H1 (cell line): ENCODE data around the gene MRPS12. TPM values are rescaled to one million over a fixed set of nuclear protein-coding genes. Genes with fewer than 3 reads are reported as not detected.

Experiments used
- CTCF ChIA-PET: fragments of 300-600 bp; sonication (Branson Sonifier 250); formaldehyde crosslinking; loops from one replicate; lab custom pipeline; 2021; ENCODE audit not compliant: partially characterized antibody; lab: Charles Lee
- POLR2A ChIA-PET: fragments of 300-600 bp; sonication (Branson Sonifier 250); formaldehyde crosslinking; loops from one replicate; lab custom pipeline; 2021; ENCODE audit warnings: inconsistent platforms; ENCODE audit not compliant: partially characterized antibody; lab: Charles Lee
- DNase-seq, 2 experiments: peaks; one replicate each; pipeline versions ENCODE4 v3.0.0 to v3.0.0-alpha.2; 2010 to 2022; ENCODE audit warnings: low spot score in 2 of 2, low read depth in 1 of 2, mixed read lengths in 1 of 2
- FAIRE-seq: peaks from 2 replicates; lab custom pipeline; 2011; peaks lifted over from hg19 to GRCh38; lab: Jason Lieb, UNC
- H2AFZ ChIP-seq: 2 replicates; pipeline ENCODE4 v1.8.1; 2012; ENCODE audit warnings: low read length, inconsistent platforms
- H2AK5ac ChIP-seq: 2 replicates; pipeline ENCODE4 v1.6.1; 2013; ENCODE audit warnings: low read depth, low read length
- H2BK120ac ChIP-seq: replicated peaks from 2 replicates; pipeline ENCODE3; 2013; ENCODE audit warnings: low read depth, low read length, inconsistent platforms
- H2BK12ac ChIP-seq: 2 replicates; pipeline ENCODE4 v1.6.1; 2013; ENCODE audit warnings: low read depth, low read length
- H2BK15ac ChIP-seq: 2 replicates; pipeline ENCODE4 v1.6.1; 2013; ENCODE audit warnings: low read length
- H2BK20ac ChIP-seq: 2 replicates; pipeline ENCODE4 v1.6.1; 2013; ENCODE audit warnings: low read length
- H2BK5ac ChIP-seq: 2 replicates; pipeline ENCODE4 v1.6.1; 2013; ENCODE audit warnings: low read depth, low read length
- H3K14ac ChIP-seq: 2 replicates; pipeline ENCODE4 v1.6.1; 2013; ENCODE audit warnings: inconsistent platforms; ENCODE audit not compliant: insufficient read length
- H3K18ac ChIP-seq: 2 replicates; pipeline ENCODE4 v1.6.1; 2013; ENCODE audit warnings: low read length; ENCODE audit errors: extremely low read depth
- H3K23ac ChIP-seq: 2 replicates; pipeline ENCODE4 v1.6.1; 2013; ENCODE audit warnings: inconsistent platforms; ENCODE audit not compliant: insufficient read length
- H3K23me2 ChIP-seq: 2 replicates; pipeline ENCODE4 v1.6.1; 2013; ENCODE audit warnings: low read depth, low read length
- H3K27ac ChIP-seq: 2 replicates; pipeline ENCODE4 v1.6.1; 2011; ENCODE audit warnings: low read depth, low read length, inconsistent platforms
- H3K27me3 ChIP-seq, 4 experiments: replicated peaks in 1 of 4; 1 replicate in 1 of 4; 2 replicates in 3 of 4; pipeline versions ENCODE4 v1.6.1 to v1.8.1; 2011 to 2013; ENCODE audit warnings: low read length in 3 of 4, mild to moderate bottlenecking in 3 of 4, inconsistent platforms in 2 of 4, mixed read lengths in 2 of 4, moderate library complexity in 1 of 4; ENCODE audit not compliant: control insufficient read depth in 3 of 4, insufficient read depth in 3 of 4; ENCODE audit errors: extremely low read depth in 1 of 4
- H3K36me3 ChIP-seq, 4 experiments: 2 replicates each; pipeline versions ENCODE4 v1.6.1 to v1.8.1; 2011 to 2013; ENCODE audit warnings: mild to moderate bottlenecking in 4 of 4, low read length in 3 of 4, moderate library complexity in 2 of 4, control low read depth in 1 of 4, inconsistent platforms in 1 of 4; ENCODE audit not compliant: insufficient read depth in 4 of 4, control insufficient read depth in 2 of 4
- H3K4ac ChIP-seq: replicated peaks from 2 replicates; pipeline ENCODE3; 2013; ENCODE audit warnings: low read length, low read depth, mixed read lengths, inconsistent platforms; ENCODE audit not compliant: insufficient read length
- H3K4me1 ChIP-seq, 4 experiments: replicated peaks in 1 of 4; 1 replicate in 1 of 4; 2 replicates in 3 of 4; pipeline versions ENCODE4 v1.6.1 to v1.8.1; 2011 to 2013; ENCODE audit warnings: low read length in 3 of 4, inconsistent platforms in 2 of 4, mixed read lengths in 1 of 4; ENCODE audit not compliant: insufficient read depth in 4 of 4, control insufficient read depth in 3 of 4
- H3K4me2 ChIP-seq, 2 experiments: 2 replicates each; pipeline versions ENCODE4 v1.6.1 to v1.8.1; 2011 to 2013; ENCODE audit warnings: low read depth in 2 of 2, low read length in 2 of 2, control low read depth in 1 of 2, inconsistent platforms in 1 of 2, mild to moderate bottlenecking in 1 of 2; ENCODE audit not compliant: insufficient read depth in 1 of 2
- H3K4me3 ChIP-seq, 4 experiments: fragments of 200-600, 300-600 bp in 1 of 4; sonication (generic), shearing (Covaris generic), sonication (Bioruptor Twin) in 1 of 4; 2 replicates each; pipeline versions ENCODE4 v1.5.1 to v1.8.1; 2011 to 2016; ENCODE audit warnings: low read length in 4 of 4, low read depth in 3 of 4, control low read depth in 2 of 4, inconsistent platforms in 2 of 4, mild to moderate bottlenecking in 2 of 4, mixed read lengths in 1 of 4, moderate library complexity in 1 of 4; ENCODE audit not compliant: insufficient read depth in 2 of 4; ENCODE audit errors: extremely low read depth in 1 of 4
- H3K56ac ChIP-seq: replicated peaks from 2 replicates; pipeline ENCODE3; 2013; ENCODE audit warnings: low read depth, mild to moderate bottlenecking, mixed read lengths, low read length, inconsistent platforms; ENCODE audit not compliant: insufficient read length
- H3K79me1 ChIP-seq: 2 replicates; pipeline ENCODE4 v1.6.1; 2013; ENCODE audit warnings: low read depth, low read length, control low read depth
- H3K79me2 ChIP-seq, 2 experiments: 2 replicates each; pipeline versions ENCODE4 v1.6.1 to v1.8.1; 2012 to 2013; ENCODE audit warnings: low read length in 2 of 2, mild to moderate bottlenecking in 2 of 2, inconsistent platforms in 1 of 2; ENCODE audit not compliant: insufficient read depth in 2 of 2, control insufficient read depth in 1 of 2
- H3K9ac ChIP-seq, 4 experiments: replicated peaks in 1 of 4; 1 replicate in 1 of 4; 2 replicates in 3 of 4; pipeline versions ENCODE4 v1.6.1 to v1.8.1; 2011 to 2013; ENCODE audit warnings: low read depth in 3 of 4, low read length in 3 of 4, control low read depth in 2 of 4, mild to moderate bottlenecking in 2 of 4, moderate library complexity in 2 of 4, inconsistent platforms in 1 of 4; ENCODE audit errors: extremely low read depth in 1 of 4
- H3K9me3 ChIP-seq, 2 experiments: 2 replicates each; pipeline versions ENCODE4 v1.6.1 to v1.8.1; 2012 to 2013; ENCODE audit warnings: mild to moderate bottlenecking in 2 of 2, moderate library complexity in 2 of 2, control low read depth in 1 of 2, inconsistent platforms in 1 of 2, low read depth in 1 of 2, low read length in 1 of 2, mixed read lengths in 1 of 2; ENCODE audit not compliant: insufficient read depth in 2 of 2
- H4K20me1 ChIP-seq, 2 experiments: replicated peaks in 1 of 2; 2 replicates each; pipeline versions ENCODE3 to v1.8.1; 2011 to 2013; ENCODE audit warnings: inconsistent platforms in 2 of 2, low read length in 2 of 2, mild to moderate bottlenecking in 1 of 2; ENCODE audit not compliant: insufficient read depth in 2 of 2, control insufficient read depth in 1 of 2
- H4K5ac ChIP-seq: 2 replicates; pipeline ENCODE4 v1.6.1; 2013; ENCODE audit warnings: low read length, low read depth, mixed read lengths, inconsistent platforms; ENCODE audit not compliant: insufficient read length
- H4K8ac ChIP-seq: 2 replicates; pipeline ENCODE4 v1.8.0; 2013; ENCODE audit warnings: mild to moderate bottlenecking, moderate library complexity, low read length, inconsistent platforms; ENCODE audit not compliant: insufficient read depth; ENCODE audit errors: extremely low read depth
- H4K91ac ChIP-seq: replicated peaks from 2 replicates; pipeline ENCODE3; 2013; ENCODE audit warnings: low read length, mixed read lengths, inconsistent platforms; ENCODE audit not compliant: insufficient read length
- JUND ChIP-seq: IDR thresholded peaks from 2 replicates; pipeline ENCODE4 v1.6.1; 2011; ENCODE audit warnings: mild to moderate bottlenecking, improper control_type of control experiment, low read length
- WGBS, 2 experiments: shearing (Covaris generic) in 1 of 2; methylation state at CpG; one replicate each; pipeline versions ENCODE4 v1.1.6 to v1.1.7; 2013 to 2015; ENCODE audit warnings: low lambda C conversion rate in 2 of 2, mixed read lengths in 2 of 2, inconsistent platforms in 1 of 2, low coverage in 1 of 2, missing lambda C conversion rate in 1 of 2; ENCODE audit not compliant: insufficient replicate concordance in 2 of 2, insufficient coverage in 1 of 2, insufficient read length in 1 of 2; ENCODE audit errors: extremely low coverage in 1 of 2, missing lambda C conversion rate in 1 of 2; 5-methylcytosine and 5-hydroxymethylcytosine counted together
- polyA plus RNA-seq, 7 experiments: library from polyadenylated mRNA; depleted of rRNA in 3 of 7; stranded (reverse) in 5 of 7; unstranded in 2 of 7; fragments of >200 nt in 5 of 7; fragments of 200-250 nt in 2 of 7; gene quantifications; 1 replicate in 5 of 7; 2 replicates in 1 of 7; 4 replicates in 1 of 7; pipeline versions ENCODE4 v1.2.1 to v1.2.3, GENCODE V29; 2011 to 2013; ENCODE audit warnings: missing spikeins in 2 of 7, mixed read lengths in 2 of 7
- total RNA-seq: library from RNA; stranded (reverse); fragmentation: NEBNext Ultra II Directional; extraction: Animal tissue kit (Norgen Biotek cat#: 25700); gene quantifications from 2 replicates; pipeline ENCODE4 v1.2.1, GENCODE V29; 2021

Gene MRPS12
- total and polyA plus RNA-seq, 2 of the 8 experiments (the other 6 are each of a cell fraction or from before 2014, with no cell fraction given) = 79.0 to 175 TPM

GRCh38 chr19:38928391-38929001, 2.2 kb upstream of the MRPS12 start:
- FAIRE-seq = no peak
- H3K27ac ChIP-seq = no peak overlapping the region

More at GRCh38 chr19:38928391-38929001, 2.2 kb upstream of the MRPS12 start:
- Histone ChIP-seq H3K14ac (no peak overlapping the region), H3K79me1 (peaks cover 21% of the 10 kb centered on the region), H3K9ac (no peak overlapping the region), H3K4me2 (no peak overlapping the region; a peak in 1 of 4 replicates), H2AFZ (no peak overlapping the region), H2BK20ac (no peak overlapping the region), H2BK5ac (no peak overlapping the region), H4K8ac (no peak overlapping the region), H3K4me1 (peaks cover 0 to 2% (median under 1%) of the 10 kb centered on the region in 4 experiments; a peak in 3 of 7 replicates), H3K79me2 (peaks cover 0 to 45% of the 10 kb centered on the region in 2 experiments; a peak in 2 of 4 replicates), H3K4ac (no peak overlapping the region), H2BK15ac (no peak overlapping the region), H3K23ac (no peak overlapping the region), H3K4me3 (no peak overlapping the region), H2AK5ac (no peak overlapping the region), H4K20me1 (peaks cover 0 to 4% of the 10 kb centered on the region in 2 experiments), H3K9me3 (no peaks in the 10 kb centered on the region), H4K5ac (no peak overlapping the region), H2BK12ac (no peak overlapping the region), H3K36me3 (peaks cover 9 to 32% (median 25%) of the 10 kb centered on the region in 4 experiments), H3K23me2 (peaks cover 4% of the 10 kb centered on the region; the same call in 1 of the 2 replicates), H3K27me3 (no peaks in the 10 kb centered on the region), H4K91ac (no peak overlapping the region), H2BK120ac (no peak overlapping the region), H3K56ac (no peak overlapping the region), H3K18ac (no peak overlapping the region)
- ChIA-PET POLR2A (interaction anchor here (0.6 to 3.0 kb wide), 5 partner anchors 13 to 359 kb away, joined by 3 to 36 read pairs (median 3); no protein-coding TSS in a partner anchor), CTCF (interaction anchor here (1.0 to 9.8 kb wide), 8 partner anchors 10 to 76 kb away, joined by 3 to 120 read pairs (median 6); no protein-coding TSS in a partner anchor)
- TF ChIP-seq JUND = no peak
- WGBS, 2 experiments = 92% methylated on average over 4 of the region's 4 CpGs; no CpG with 5 or more reads in 1 of the 2 experiments
- no peak for DNase-seq
